ENCODE results near the gene STIM2.

The STIM2 gene

DNA sequence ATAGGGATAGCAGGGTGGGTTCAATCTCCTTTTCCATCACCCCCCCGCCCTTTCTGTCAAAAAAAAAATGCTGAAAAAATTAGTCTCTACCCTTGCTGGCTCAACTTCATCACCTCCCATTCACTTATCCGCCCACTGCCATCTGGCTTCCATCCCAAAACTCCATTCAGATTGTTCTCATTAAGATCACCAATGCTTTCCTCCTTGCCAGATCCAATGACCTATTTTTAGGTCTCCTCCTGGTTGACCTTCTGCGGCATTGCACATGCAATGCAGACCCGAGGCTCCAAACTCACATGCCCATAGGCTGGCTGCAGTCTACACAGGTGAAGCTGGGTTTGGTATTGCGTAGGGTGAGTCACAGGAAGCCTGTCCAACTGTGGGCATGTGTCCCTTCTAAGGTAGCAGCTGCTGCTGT lies 21.1 kb upstream of the STIM2 start:
- no peak overlapping the region for H3K4me3 ChIP-seq (ENCODE audit: low read depth, low read length)
- DNase-seq, result no peak
- H3K27ac ChIP-seq, result no peak overlapping the region
- no peaks in the 10 kb centered on the region for H3K27me3 ChIP-seq (replicated peaks)
- H3K36me3 ChIP-seq (replicated peaks), result no peaks in the 10 kb centered on the region
- TF ChIP-seq CTCF (IDR thresholded peaks at IDR 0.05; ENCODE audit: low read depth, low read length, missing control alignments), result no peak
- in situ Hi-C loops (cut with HindIII; ENCODE audit: low pct_ligation_motif_present, low sequenced_read_pairs), result no loop called here

DNA sequence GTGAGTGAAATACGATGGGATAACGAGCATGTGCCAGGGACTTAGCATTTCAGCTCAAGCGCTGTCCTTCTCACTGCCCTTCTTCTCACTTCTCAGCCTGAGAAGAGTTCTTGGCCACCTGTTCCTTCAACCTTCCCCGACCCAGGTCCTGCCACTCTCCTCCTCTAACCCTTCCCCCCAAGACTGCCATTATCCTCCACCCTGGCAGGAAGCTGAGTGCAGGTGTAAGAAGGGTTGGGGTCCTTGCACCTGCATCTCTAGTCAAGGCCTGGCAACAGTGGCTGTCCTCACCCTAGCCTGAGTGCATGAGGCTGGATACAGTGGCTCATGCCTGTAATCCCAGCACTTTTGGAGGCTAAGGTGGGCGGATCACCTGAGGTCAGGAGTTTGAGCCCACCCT lies 19.9 kb upstream of the STIM2 start:
- Histone ChIP-seq H3K27ac (no peak overlapping the region), H3K36me3 (replicated peaks) (no peaks in the 10 kb centered on the region), H3K4me3 (ENCODE audit: low read depth, low read length) (no peak overlapping the region), H3K27me3 (replicated peaks) (no peaks in the 10 kb centered on the region)
- in situ Hi-C loops (cut with HindIII; ENCODE audit: low pct_ligation_motif_present, low sequenced_read_pairs), result no loop called here
- TF ChIP-seq CTCF (IDR thresholded peaks at IDR 0.05; ENCODE audit: low read depth, low read length, missing control alignments), result no peak
- DNase-seq, result no peak

- Histone ChIP-seq H3K36me3 (replicated peaks) (no peaks in the 10 kb centered on the region), H3K4me3 (ENCODE audit: low read depth, low read length) (no peak overlapping the region), H3K27ac (no peak overlapping the region), H3K27me3 (replicated peaks) (no peaks in the 10 kb centered on the region)
- no peak for DNase-seq
- TF ChIP-seq CTCF (IDR thresholded peaks at IDR 0.05; ENCODE audit: low read depth, low read length, missing control alignments), result no peak
- in situ Hi-C loops (cut with HindIII; ENCODE audit: low pct_ligation_motif_present, low sequenced_read_pairs), result no loop called here
Observed at GRCh38 chr4:26842911-26843310, 17.7 kb upstream of the STIM2 start.

DNA sequence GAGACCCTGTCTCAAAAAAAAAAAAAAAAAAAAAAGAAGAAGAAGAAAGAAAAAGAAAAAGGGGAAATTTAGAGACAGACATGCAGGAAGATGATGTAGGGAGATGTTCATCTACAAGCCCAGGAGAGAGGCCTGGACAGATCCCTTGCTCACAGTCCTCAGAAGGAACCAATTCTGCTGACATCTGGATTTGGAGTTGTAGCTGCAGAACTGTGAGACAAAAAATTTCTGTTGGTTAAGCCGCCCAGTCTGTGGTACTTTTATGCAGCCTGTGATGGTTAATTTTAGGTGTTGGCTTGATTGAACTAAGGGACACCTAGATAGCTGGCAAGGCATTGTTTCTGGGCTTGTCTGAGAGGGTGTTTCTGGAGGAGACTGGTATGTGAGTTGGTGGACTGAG lies 10.1 kb upstream of the STIM2 start:
- Histone ChIP-seq H3K4me3 (ENCODE audit: low read depth, low read length) (no peak overlapping the region), H3K27ac (no peak overlapping the region), H3K27me3 (replicated peaks) (no peaks in the 10 kb centered on the region), H3K36me3 (replicated peaks) (no peaks in the 10 kb centered on the region)
- in situ Hi-C loops (cut with HindIII; ENCODE audit: low pct_ligation_motif_present, low sequenced_read_pairs), result no loop called here
- DNase-seq, result no peak
- TF ChIP-seq CTCF (IDR thresholded peaks at IDR 0.05; ENCODE audit: low read depth, low read length, missing control alignments), result no peak

- DNase-seq, result no peak
- in situ Hi-C loops (cut with HindIII; ENCODE audit: low pct_ligation_motif_present, low sequenced_read_pairs), result no loop called here
Observed at GRCh38 chr4:26851129-26851528, 9.5 kb upstream of the STIM2 start.

More at GRCh38 chr4:26851129-26851528, 9.5 kb upstream of the STIM2 start:
- no peak overlapping the region for H3K4me3 ChIP-seq (ENCODE audit: low read depth, low read length)
- H3K36me3 ChIP-seq (replicated peaks), result no peaks in the 10 kb centered on the region
- TF ChIP-seq CTCF (IDR thresholded peaks at IDR 0.05; ENCODE audit: low read depth, low read length, missing control alignments), result no peak
- H3K27me3 ChIP-seq (replicated peaks), result no peaks in the 10 kb centered on the region
- H3K27ac ChIP-seq, result no peak overlapping the region
